HG02885 (cell line): ENCODE measurements around the gene KCNH6.

Source experiments
- ATAC-seq: cut with Tn5 transposase; IDR thresholded peaks from one replicate; pipeline ENCODE4 v1.9.1; 2021; ENCODE audit warnings: mild to moderate bottlenecking; ENCODE audit not compliant: unreplicated experiment, poor library complexity

KCNH6 gene

GRCh38 chr17:63549289-63549945, 26.3 kb downstream of the KCNH6 start:
- ATAC-seq: peak; percentile 23

- peak; percentile 94 for ATAC-seq
Measured at GRCh38 chr17:63549946-63550816, 27.0 kb downstream of the KCNH6 start, which contains the start of gene DCAF7. DCAF7 (plus strand) TSS chr17:63550477; CDS start chr17:63550678, 201 bp downstream.

GRCh38 chr17:63550817-63551639, 27.9 kb downstream of the KCNH6 start:
- ATAC-seq: no peak

GRCh38 chr17:63552211-63552610, 29.1 kb downstream of the KCNH6 start:
- no peak for ATAC-seq

GRCh38 chr17:63555500-63556156, 32.5 kb downstream of the KCNH6 start:
- ATAC-seq: no peak

- ATAC-seq: no peak
Measured at GRCh38 chr17:63557416-63557815, 34.3 kb downstream of the KCNH6 start.

- ATAC-seq: no peak
Measured at GRCh38 chr17:63558441-63558840, 35.3 kb downstream of the KCNH6 start.

GRCh38 chr17:63561819-63562218, 38.7 kb downstream of the KCNH6 start:
- no peak for ATAC-seq

GRCh38 chr17:63563339-63563738, 40.2 kb downstream of the KCNH6 start:
- no peak for ATAC-seq

GRCh38 chr17:63564562-63564961, 41.4 kb downstream of the KCNH6 start:
- no peak for ATAC-seq

GRCh38 chr17:63567229-63567628, 44.1 kb downstream of the KCNH6 start:
- ATAC-seq: no peak

- ATAC-seq: no peak
Measured at GRCh38 chr17:63568563-63568962, 45.4 kb downstream of the KCNH6 start.

GRCh38 chr17:63571632-63572310, 48.6 kb downstream of the KCNH6 start:
- no peak for ATAC-seq

GRCh38 chr17:63573634-63574033, 50.5 kb downstream of the KCNH6 start:
- ATAC-seq: no peak

GRCh38 chr17:63578027-63578768, 55.0 kb downstream of the KCNH6 start:
- no peak for ATAC-seq

- ATAC-seq: no peak
Measured at GRCh38 chr17:63578769-63579111, 55.6 kb downstream of the KCNH6 start.

GRCh38 chr17:63579633-63580032, 56.5 kb downstream of the KCNH6 start:
- no peak for ATAC-seq

- ATAC-seq: no peak
Measured at GRCh38 chr17:63587770-63588169, 64.6 kb downstream of the KCNH6 start.

GRCh38 chr17:63588797-63589196, 65.6 kb downstream of the KCNH6 start:
- ATAC-seq: no peak
